ENCODE results near the gene MEF2A.
"Not testable (repeated sequence)": the region's sequence is repeated elsewhere in the genome, so short reads cannot be mapped to it uniquely, and the experiment has no call there.

Gene MEF2A

DNA sequence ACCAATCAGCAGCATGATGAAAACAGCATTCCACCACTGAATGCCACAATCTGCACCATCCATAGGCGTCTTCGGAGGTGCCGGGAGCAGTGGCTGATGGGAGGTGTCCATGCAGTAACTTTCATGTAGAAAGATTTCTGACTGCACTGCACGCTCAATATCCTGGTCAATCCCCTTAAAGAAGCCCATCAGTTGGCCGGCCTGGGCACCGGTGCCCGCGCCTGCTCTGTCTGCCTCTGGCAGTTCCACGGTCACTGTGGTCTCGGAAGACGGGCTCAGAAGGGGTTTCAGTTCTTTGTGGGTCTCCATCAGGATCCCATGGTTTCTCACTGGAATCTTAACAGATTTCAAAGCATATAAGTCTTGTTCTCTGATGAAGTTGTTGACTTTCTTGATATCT is 163.5 kb downstream of the MEF2A start:
- no peak for DNase-seq (ENCODE audit: low read depth)
- TF ChIP-seq, protein P1, sequence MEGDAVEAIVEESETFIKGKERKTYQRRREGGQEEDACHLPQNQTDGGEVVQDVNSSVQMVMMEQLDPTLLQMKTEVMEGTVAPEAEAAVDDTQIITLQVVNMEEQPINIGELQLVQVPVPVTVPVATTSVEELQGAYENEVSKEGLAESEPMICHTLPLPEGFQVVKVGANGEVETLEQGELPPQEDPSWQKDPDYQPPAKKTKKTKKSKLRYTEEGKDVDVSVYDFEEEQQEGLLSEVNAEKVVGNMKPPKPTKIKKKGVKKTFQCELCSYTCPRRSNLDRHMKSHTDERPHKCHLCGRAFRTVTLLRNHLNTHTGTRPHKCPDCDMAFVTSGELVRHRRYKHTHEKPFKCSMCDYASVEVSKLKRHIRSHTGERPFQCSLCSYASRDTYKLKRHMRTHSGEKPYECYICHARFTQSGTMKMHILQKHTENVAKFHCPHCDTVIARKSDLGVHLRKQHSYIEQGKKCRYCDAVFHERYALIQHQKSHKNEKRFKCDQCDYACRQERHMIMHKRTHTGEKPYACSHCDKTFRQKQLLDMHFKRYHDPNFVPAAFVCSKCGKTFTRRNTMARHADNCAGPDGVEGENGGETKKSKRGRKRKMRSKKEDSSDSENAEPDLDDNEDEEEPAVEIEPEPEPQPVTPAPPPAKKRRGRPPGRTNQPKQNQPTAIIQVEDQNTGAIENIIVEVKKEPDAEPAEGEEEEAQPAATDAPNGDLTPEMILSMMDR (IDR thresholded peaks at IDR 0.05; ENCODE audit: control insufficient read depth, extremely low read depth, insufficient read depth): no peak
- H3K4me3 ChIP-seq (ENCODE audit: low read depth, low read length): no peak overlapping the region

DNA sequence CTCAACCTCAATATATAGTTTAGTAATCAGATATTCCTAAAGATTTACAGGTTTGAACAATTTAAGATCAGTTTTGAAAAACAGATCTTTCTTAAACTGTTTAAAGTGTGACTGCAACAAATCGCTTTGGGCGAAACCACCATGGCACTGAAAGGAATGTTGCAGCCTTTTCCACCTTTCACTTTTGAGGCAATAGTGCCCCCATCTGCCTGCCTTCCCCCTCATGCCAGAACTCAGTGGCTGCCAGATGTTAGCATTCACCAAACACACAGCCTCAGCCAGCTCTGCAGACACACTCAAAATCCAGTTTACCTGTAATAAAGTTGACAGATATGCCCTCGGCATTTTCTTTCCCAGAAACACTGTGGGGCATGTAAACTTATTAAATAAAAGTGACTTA is 164.1 kb downstream of the MEF2A start:
- H3K4me3 ChIP-seq (ENCODE audit: low read depth, low read length): no peak overlapping the region
- peak; percentile 17 for DNase-seq (ENCODE audit: low read depth)
- TF ChIP-seq, protein P1 (IDR thresholded peaks at IDR 0.05; ENCODE audit: control insufficient read depth, extremely low read depth, insufficient read depth): peak; percentile 76

DNA sequence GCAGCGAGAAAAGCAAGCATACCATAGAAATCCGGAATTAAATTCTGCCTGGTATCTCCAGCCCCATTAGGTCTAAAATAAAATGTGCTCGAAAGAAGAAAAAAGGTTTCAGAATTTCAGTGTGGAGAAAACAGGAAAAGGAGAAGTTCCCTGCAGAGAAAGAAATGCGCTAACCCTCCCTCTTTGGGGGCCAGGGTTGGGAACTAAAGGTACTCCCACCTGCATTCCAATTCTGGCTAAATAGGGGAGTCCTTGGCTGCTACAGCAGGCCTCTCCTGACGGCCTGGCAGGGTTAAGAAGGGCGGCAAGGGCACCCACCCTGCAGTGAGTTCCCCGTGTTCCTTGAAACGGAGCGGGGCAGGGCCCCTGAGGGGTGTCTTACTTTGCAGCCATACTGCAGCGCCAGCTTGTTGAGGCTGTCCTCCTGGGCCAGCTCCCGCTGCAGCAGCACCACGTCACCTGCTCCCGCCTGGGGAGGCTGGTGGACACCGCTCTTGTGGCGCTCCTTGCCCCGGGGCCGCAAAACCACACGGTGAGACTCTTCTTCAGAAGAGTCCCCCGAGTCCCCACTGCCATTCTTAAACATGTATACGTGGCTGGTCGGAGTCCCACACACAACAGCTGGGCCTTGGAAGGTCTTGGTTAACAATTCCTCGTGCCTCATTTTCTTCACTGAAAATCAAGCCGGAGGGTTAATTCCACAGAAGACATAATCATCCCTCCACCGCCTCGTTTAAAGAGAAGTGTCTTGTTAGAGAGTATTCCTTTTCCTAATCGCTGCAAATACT is 165.7 kb downstream of the MEF2A start:
- TF ChIP-seq, protein P1 (IDR thresholded peaks at IDR 0.05; ENCODE audit: control insufficient read depth, extremely low read depth, insufficient read depth): no peak
- no peak overlapping the region for H3K4me3 ChIP-seq (ENCODE audit: low read depth, low read length)
- no peak for DNase-seq (ENCODE audit: low read depth)

- DNase-seq (ENCODE audit: low read depth): no peak
- TF ChIP-seq, protein P1 (IDR thresholded peaks at IDR 0.05; ENCODE audit: control insufficient read depth, extremely low read depth, insufficient read depth): no peak
- H3K4me3 ChIP-seq (ENCODE audit: low read depth, low read length): peak overlapping the region; percentile 71
These were observed 166.5 kb downstream of the MEF2A start for GRCh38 chr15:99732124-99732750.

- TF ChIP-seq, protein P1 (IDR thresholded peaks at IDR 0.05; ENCODE audit: control insufficient read depth, extremely low read depth, insufficient read depth): no peak
- no peak for DNase-seq (ENCODE audit: low read depth)
- H3K4me3 ChIP-seq (ENCODE audit: low read depth, low read length): peak overlapping the region; percentile 71
These were observed 167.0 kb downstream of the MEF2A start for GRCh38 chr15:99732751-99733267.

DNA sequence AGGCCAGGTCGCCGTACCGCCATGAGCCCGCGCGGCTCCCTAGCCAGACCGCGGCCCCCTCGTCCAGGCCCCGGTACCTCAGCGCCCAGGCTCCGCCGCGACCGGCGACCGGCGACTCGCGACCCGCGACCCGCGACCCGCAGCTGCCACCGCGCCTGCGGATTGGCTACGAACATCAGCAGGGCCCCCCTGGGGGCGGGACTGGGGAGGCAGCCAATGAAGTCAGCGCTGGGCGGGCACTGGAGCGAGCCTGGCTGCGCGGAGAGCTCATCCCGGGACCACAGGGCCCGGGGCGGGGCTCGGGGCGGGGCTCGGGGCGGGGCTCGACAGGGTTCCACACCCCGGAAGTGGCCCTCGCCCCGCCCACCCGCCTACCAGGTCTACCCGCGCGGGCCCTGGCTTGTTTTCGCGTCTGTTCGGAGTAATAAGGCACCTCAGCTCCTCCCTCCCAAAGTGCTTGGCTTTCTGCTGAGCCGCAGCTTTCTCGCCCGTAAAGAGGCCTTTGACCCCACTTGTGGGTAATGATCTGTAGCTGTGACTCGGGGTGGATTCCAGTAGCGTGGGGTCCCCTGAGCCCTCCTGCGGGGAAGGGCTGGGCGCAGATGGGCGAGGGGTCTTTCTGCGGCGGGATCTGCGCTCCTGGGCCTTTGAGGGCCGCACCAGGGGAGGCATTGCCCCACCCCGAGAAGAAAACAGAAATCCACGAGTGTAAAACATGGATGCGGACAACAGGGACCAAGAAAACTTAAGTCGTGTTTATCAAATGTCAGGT is 167.7 kb downstream of the MEF2A start, which contains the start of gene LYSMD4:
Gene LYSMD4, minus strand, starts transcription at position 170 of the 772 bp plus-strand sequence. CDS start 1,438 bp downstream, outside the sequence.
- H3K4me3 ChIP-seq (ENCODE audit: low read depth, low read length): peak within 1 kb of the TSS; percentile 71
- TF ChIP-seq, protein P1 (IDR thresholded peaks at IDR 0.05; ENCODE audit: control insufficient read depth, extremely low read depth, insufficient read depth): no peak
- peak; percentile 72 for DNase-seq (ENCODE audit: low read depth)

DNA sequence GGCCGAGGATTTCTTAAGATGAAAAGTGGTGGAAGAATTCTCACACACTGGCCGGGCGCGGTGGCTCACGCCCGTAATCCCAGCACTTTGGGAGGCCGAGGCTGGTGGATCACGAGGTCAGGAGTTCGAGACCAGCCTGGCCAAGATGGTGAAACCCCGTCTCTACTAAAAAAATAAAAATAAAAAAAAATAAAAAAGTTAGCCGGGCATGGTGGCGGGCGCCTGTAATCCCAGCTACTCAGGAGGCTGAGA is 168.2 kb downstream of the MEF2A start:
- H3K4me3 ChIP-seq (ENCODE audit: low read depth, low read length); DNase-seq (ENCODE audit: low read depth): not testable (repeated sequence)

Measured in LNCaP clone FGC (cell line).